ENCODE results near the gene GRID2. TPM values are rescaled to one million over a fixed set of nuclear protein-coding genes. Genes with fewer than 3 reads are reported as not detected.

GRID2 gene
- total RNA-seq, 1 donor from 2014 or later, result not detected

GRCh38 chr4:93063325-93063724 lies 759.6 kb downstream of the GRID2 start:
- intact Hi-C loops (cut with micrococcal nuclease), result no loop called here

- intact Hi-C loops (cut with micrococcal nuclease), result no loop called here
These were observed 762.0 kb downstream of the GRID2 start for GRCh38 chr4:93065790-93066189.

- intact Hi-C loops (cut with micrococcal nuclease), result no loop called here
These were observed 763.0 kb downstream of the GRID2 start for GRCh38 chr4:93066749-93067148.

GRCh38 chr4:93072292-93072691 lies 768.5 kb downstream of the GRID2 start:
- intact Hi-C loops (cut with micrococcal nuclease), result no loop called here

GRCh38 chr4:93080316-93080715 lies 776.5 kb downstream of the GRID2 start:
- intact Hi-C loops (cut with micrococcal nuclease), result no loop called here

- intact Hi-C loops (cut with micrococcal nuclease), result no loop called here
These were observed 781.0 kb downstream of the GRID2 start for GRCh38 chr4:93084599-93085305.

- intact Hi-C loops (cut with micrococcal nuclease), result no loop called here
These were observed 782.6 kb downstream of the GRID2 start for GRCh38 chr4:93086356-93086755.

- intact Hi-C loops (cut with micrococcal nuclease), result no loop called here
These were observed 789.0 kb downstream of the GRID2 start for GRCh38 chr4:93092765-93093164.

- intact Hi-C loops (cut with micrococcal nuclease), result no loop called here
These were observed 799.3 kb downstream of the GRID2 start for GRCh38 chr4:93103042-93103441.

- intact Hi-C loops (cut with micrococcal nuclease), result no loop called here
These were observed 812.9 kb downstream of the GRID2 start for GRCh38 chr4:93116624-93117023.

- intact Hi-C loops (cut with micrococcal nuclease), result no loop called here
These were observed 823.7 kb downstream of the GRID2 start for GRCh38 chr4:93127489-93127888.

GRCh38 chr4:93132631-93133030 lies 828.9 kb downstream of the GRID2 start:
- intact Hi-C loops (cut with micrococcal nuclease), result no loop called here

- intact Hi-C loops (cut with micrococcal nuclease), result no loop called here
These were observed 835.4 kb downstream of the GRID2 start for GRCh38 chr4:93139118-93139517.

- intact Hi-C loops (cut with micrococcal nuclease), result no loop called here
These were observed 840.1 kb downstream of the GRID2 start for GRCh38 chr4:93143902-93144301.

GRCh38 chr4:93144644-93145043 lies 840.9 kb downstream of the GRID2 start:
- intact Hi-C loops (cut with micrococcal nuclease), result no loop called here

- intact Hi-C loops (cut with micrococcal nuclease), result no loop called here
These were observed 843.9 kb downstream of the GRID2 start for GRCh38 chr4:93147524-93148212.

- intact Hi-C loops (cut with micrococcal nuclease), result no loop called here
These were observed 848.7 kb downstream of the GRID2 start for GRCh38 chr4:93152491-93152890.

GRCh38 chr4:93157986-93158385 lies 854.2 kb downstream of the GRID2 start:
- intact Hi-C loops (cut with micrococcal nuclease), result no loop called here

- intact Hi-C loops (cut with micrococcal nuclease), result no loop called here
These were observed 864.3 kb downstream of the GRID2 start for GRCh38 chr4:93168053-93168452.

- intact Hi-C loops (cut with micrococcal nuclease), result no loop called here
These were observed 866.2 kb downstream of the GRID2 start for GRCh38 chr4:93169966-93170365.

GRCh38 chr4:93174598-93174997 lies 870.8 kb downstream of the GRID2 start:
- intact Hi-C loops (cut with micrococcal nuclease), result no loop called here

- intact Hi-C loops (cut with micrococcal nuclease), result no loop called here
These were observed 874.5 kb downstream of the GRID2 start for GRCh38 chr4:93178279-93178678.

GRCh38 chr4:93179044-93179443 lies 875.3 kb downstream of the GRID2 start:
- intact Hi-C loops (cut with micrococcal nuclease), result no loop called here
